K562 (cell line): ENCODE results near the gene CBLC. TPM values are rescaled to one million over a fixed set of nuclear protein-coding genes. Genes with fewer than 3 reads are reported as not detected.

Experiments used
- ATF4 ChIP-seq: fragments of 450-650 bp; formaldehyde crosslinking; IDR thresholded peaks from 2 replicates; pipeline ENCODE4 v1.4.0; 2022; ENCODE audit warnings: mild to moderate bottlenecking, moderate library complexity
- CXXC5 ChIP-seq: fragments of 250-450 bp; sonication (Bioruptor Pico); IDR thresholded peaks from 2 replicates; pipeline ENCODE4 v1.8.0; 2022; ENCODE audit warnings: inconsistent platforms, mild to moderate bottlenecking, moderate library complexity
- HDAC2 ChIP-seq: fragments of 450-650 bp; IDR thresholded peaks from 2 replicates; pipeline ENCODE4 v1.6.1; 2016; ENCODE audit warnings: mild to moderate bottlenecking
- NBN ChIP-seq: fragments of 450-650 bp; IDR thresholded peaks from 2 replicates; pipeline ENCODE4 v1.6.1; 2016; ENCODE audit warnings: low read depth, mild to moderate bottlenecking
- NFRKB ChIP-seq: fragments of 450-650 bp; IDR thresholded peaks from 2 replicates; pipeline ENCODE4 v1.6.1; 2016; ENCODE audit warnings: low read depth
- PCBP1 ChIP-seq: fragments of 200-400 bp; formaldehyde crosslinking; IDR thresholded peaks from 2 replicates; pipeline ENCODE4 v1.6.1; 2018; ENCODE audit warnings: mild to moderate bottlenecking, low read depth, low read length; ENCODE audit not compliant: poor library complexity, severe bottlenecking
- PHB2 ChIP-seq: fragments of 450-650 bp; IDR thresholded peaks from 2 replicates; pipeline ENCODE4 v1.6.1; 2017; ENCODE audit warnings: low read depth
- PHF8 ChIP-seq: fragments of 200-600 bp; sonication (generic); IDR thresholded peaks from 2 replicates; pipeline ENCODE4 v1.6.1; 2012; ENCODE audit warnings: mixed run types, mild to moderate bottlenecking, inconsistent platforms, low read length, moderate library complexity, borderline replicate concordance
- RHOXF2B ChIP-seq: fragments of 250-450 bp; sonication (Bioruptor Pico); conservative IDR thresholded peaks from 2 replicates; pipeline ENCODE4 v1.5.1; 2021
- TOE1 ChIP-seq, 2 experiments: fragments of 450-650 bp in 1 of 2; sonication (generic) in 1 of 2; formaldehyde crosslinking in 1 of 2; IDR thresholded peaks; 2 replicates each; pipeline versions ENCODE4 v1.7.1 to v1.8.0; 2016 to 2022; ENCODE audit warnings: borderline replicate concordance in 2 of 2, mild to moderate bottlenecking in 2 of 2, antibody characterized with exemption in 1 of 2, inconsistent platforms in 1 of 2, low read depth in 1 of 2, missing genetic modification reagents in 1 of 2, moderate library complexity in 1 of 2
- XRCC5 ChIP-seq: fragments of 200-400 bp; formaldehyde crosslinking; IDR thresholded peaks from 2 replicates; pipeline ENCODE4 v1.6.1; 2017; ENCODE audit warnings: low read depth, mild to moderate bottlenecking, low read length
- ZBTB26 ChIP-seq: fragments of 450-650 bp; formaldehyde crosslinking; IDR thresholded peaks from 2 replicates; pipeline ENCODE4 v1.4.0; 2022; ENCODE audit warnings: missing genetic modification characterization
- ZNF224 ChIP-seq: sonication (generic); formaldehyde crosslinking; IDR thresholded peaks from 2 replicates; pipeline ENCODE4 v1.8.0; 2022; ENCODE audit warnings: mild to moderate bottlenecking, missing genetic modification reagents
- ZNF445 ChIP-seq: fragments of 250-450 bp; sonication (Bioruptor Pico); IDR thresholded peaks from 2 replicates; pipeline ENCODE4 v1.4.0; 2020; ENCODE audit warnings: low read depth, mild to moderate bottlenecking, moderate library complexity
- polyA plus RNA-seq, 8 experiments: library from polyadenylated mRNA; depleted of rRNA in 4 of 8; stranded (reverse) in 5 of 8; unstranded in 3 of 8; fragments of >200 nt; fragmentation: Nextera tagmentation in 2 of 8; fragmentation: Illumina TruSeq in 1 of 8; extraction: Ambion mirVana in 2 of 8; extraction: Trizol in 1 of 8; gene quantifications; 2 replicates each; pipeline versions ENCODE4 v1.2.1 to v1.2.3, GENCODE V29; 2011 to 2014; ENCODE audit warnings: inconsistent platforms in 1 of 8, missing spikeins in 1 of 8
- total RNA-seq, 7 experiments: library from RNA; depleted of rRNA in 6 of 7; stranded (reverse); fragments of >200 nt in 6 of 7; fragmentation: Illumina TruSeq in 2 of 7; extraction: Trizol in 2 of 7; gene quantifications; 2 replicates each; pipeline versions ENCODE4 v1.2.1 to v1.2.3, GENCODE V29; 2011 to 2021; ENCODE audit warnings: low replicate concordance in 1 of 7
- TF ChIP-seq, protein P1 (sequence below), 2 experiments: fragments of 450-650 bp in 1 of 2; sonication (generic) in 1 of 2; formaldehyde crosslinking in 1 of 2; IDR thresholded peaks; 2 replicates each; pipeline versions ENCODE4 v1.7.1 to v1.9.0; 2016 to 2022; ENCODE audit warnings: inconsistent platforms in 1 of 2, mild to moderate bottlenecking in 1 of 2, missing genetic modification reagents in 1 of 2

Gene CBLC
- total and polyA plus RNA-seq, 9 of the 15 experiments (the other 6 are each of a cell fraction or from before 2014, with no cell fraction given): 0.09 TPM; not detected in 8

DNA sequence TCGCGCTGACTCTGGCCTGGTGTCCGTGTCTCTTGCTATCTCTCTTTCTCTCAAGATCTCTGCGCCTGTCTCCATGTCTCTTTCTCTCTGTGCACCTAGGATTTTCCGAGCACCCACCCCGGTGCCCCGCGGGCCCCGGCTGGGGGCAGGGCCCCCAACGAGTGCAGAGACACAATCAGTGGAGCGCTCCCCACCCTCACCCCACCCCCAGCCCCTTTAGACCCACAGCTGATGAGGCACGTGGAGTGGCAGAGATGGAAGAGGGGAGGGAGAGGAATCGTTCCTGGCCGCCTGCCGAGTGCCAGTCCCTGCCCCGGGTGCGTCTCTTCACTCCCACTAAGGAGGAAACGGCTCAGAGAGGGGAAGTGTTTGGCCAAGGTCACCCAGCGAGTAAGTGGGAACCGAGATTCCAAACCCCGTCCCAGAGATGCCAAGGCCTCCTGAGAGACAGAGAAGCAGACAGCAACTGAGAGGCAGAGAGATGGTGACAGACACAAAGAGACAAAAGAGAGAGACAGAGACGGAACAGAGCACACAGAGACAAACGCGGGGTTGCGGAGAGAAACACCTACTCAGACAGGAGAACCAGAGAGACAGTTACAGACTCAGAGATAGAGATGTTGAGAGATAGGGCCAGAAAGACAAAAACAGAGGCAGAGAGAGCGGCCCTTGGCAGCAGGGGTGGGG, 29.8 kb upstream of the CBLC start (continued):
- TF ChIP-seq PCBP1 (peak; percentile 44), ATF4 (CRISPR knock-in tag) (no peak), NBN (peak; percentile 51), RHOXF2B (CRISPR knock-in tag) (no peak), ZBTB26 (CRISPR knock-in tag) (peak; percentile 64; the same call in 1 of the 2 replicates), TOE1 (IDR thresholded peaks at IDR 0.05; ENCODE audit: borderline replicate concordance) (no peak; the same call in 1 of the 2 replicates), TOE1 (CRISPR knock-in tag; IDR thresholded peaks at IDR 0.05; ENCODE audit: borderline replicate concordance, low read depth) (no peak), ZNF445 (no peak), HDAC2 (peak; percentile 85; the same call in 1 of the 2 replicates), ZNF224 (CRISPR knock-in tag) (no peak), XRCC5 (no peak), CXXC5 (CRISPR knock-in tag) (no peak; the same call in 1 of the 2 replicates), PHF8 (peak; percentile 37; the same call in 1 of the 2 replicates), NFRKB (peak; percentile 48; the same call in 1 of the 2 replicates), PHB2 (no peak)
- TF ChIP-seq, protein P1, sequence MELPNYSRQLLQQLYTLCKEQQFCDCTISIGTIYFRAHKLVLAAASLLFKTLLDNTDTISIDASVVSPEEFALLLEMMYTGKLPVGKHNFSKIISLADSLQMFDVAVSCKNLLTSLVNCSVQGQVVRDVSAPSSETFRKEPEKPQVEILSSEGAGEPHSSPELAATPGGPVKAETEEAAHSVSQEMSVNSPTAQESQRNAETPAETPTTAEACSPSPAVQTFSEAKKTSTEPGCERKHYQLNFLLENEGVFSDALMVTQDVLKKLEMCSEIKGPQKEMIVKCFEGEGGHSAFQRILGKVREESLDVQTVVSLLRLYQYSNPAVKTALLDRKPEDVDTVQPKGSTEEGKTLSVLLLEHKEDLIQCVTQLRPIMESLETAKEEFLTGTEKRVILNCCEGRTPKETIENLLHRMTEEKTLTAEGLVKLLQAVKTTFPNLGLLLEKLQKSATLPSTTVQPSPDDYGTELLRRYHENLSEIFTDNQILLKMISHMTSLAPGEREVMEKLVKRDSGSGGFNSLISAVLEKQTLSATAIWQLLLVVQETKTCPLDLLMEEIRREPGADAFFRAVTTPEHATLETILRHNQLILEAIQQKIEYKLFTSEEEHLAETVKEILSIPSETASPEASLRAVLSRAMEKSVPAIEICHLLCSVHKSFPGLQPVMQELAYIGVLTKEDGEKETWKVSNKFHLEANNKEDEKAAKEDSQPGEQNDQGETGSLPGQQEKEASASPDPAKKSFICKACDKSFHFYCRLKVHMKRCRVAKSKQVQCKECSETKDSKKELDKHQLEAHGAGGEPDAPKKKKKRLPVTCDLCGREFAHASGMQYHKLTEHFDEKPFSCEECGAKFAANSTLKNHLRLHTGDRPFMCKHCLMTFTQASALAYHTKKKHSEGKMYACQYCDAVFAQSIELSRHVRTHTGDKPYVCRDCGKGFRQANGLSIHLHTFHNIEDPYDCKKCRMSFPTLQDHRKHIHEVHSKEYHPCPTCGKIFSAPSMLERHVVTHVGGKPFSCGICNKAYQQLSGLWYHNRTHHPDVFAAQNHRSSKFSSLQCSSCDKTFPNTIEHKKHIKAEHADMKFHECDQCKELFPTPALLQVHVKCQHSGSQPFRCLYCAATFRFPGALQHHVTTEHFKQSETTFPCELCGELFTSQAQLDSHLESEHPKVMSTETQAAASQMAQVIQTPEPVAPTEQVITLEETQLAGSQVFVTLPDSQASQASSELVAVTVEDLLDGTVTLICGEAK (IDR thresholded peaks at IDR 0.05): peak; percentile 60; the same call in 1 of the 2 replicates
- TF ChIP-seq, protein P1 (CRISPR knock-in tag; IDR thresholded peaks at IDR 0.05): no peak
